T-helper 17 cell (primary cell): Measurements from ENCODE around the gene IL17A. TPM values are rescaled to one million over a fixed set of nuclear protein-coding genes. Genes with fewer than 3 reads are reported as not detected.

Source experiments
- ATAC-seq: fragments of 150-1000 bp; cut with Tn5 transposase; 2 replicates; pipeline ENCODE4 v1.10.0; 2021; ENCODE audit warnings: mild to moderate bottlenecking, moderate library complexity
- DNase-seq, 3 donors: peaks; one replicate each; pipeline versions ENCODE4 v3.0.0 to v3.0.0-alpha.2; 2020 to 2021
- H3K9me3 ChIP-seq: one replicate; pipeline ENCODE4 v1.7.0; 2013; ENCODE audit warnings: low read length, mild to moderate bottlenecking; ENCODE audit not compliant: control insufficient read depth, poor library complexity, severe bottlenecking
- H3K27ac Mint-ChIP-seq: one replicate; pipeline ENCODE4 v1.8.0; 2022; ENCODE audit warnings: mild to moderate bottlenecking, moderate library complexity, mixed read lengths
- H3K27me3 Mint-ChIP-seq: one replicate; pipeline ENCODE4 v1.8.0; 2022; ENCODE audit warnings: mixed read lengths
- H3K36me3 Mint-ChIP-seq: one replicate; pipeline ENCODE4 v1.8.0; 2022; ENCODE audit warnings: low read depth, mixed read lengths
- H3K4me1 Mint-ChIP-seq: one replicate; pipeline ENCODE4 v1.8.0; 2022; ENCODE audit warnings: mild to moderate bottlenecking, mixed read lengths
- H3K4me3 Mint-ChIP-seq: one replicate; pipeline ENCODE4 v1.8.0; 2022; ENCODE audit warnings: mild to moderate bottlenecking, moderate library complexity, mixed read lengths
- total RNA-seq, 4 donors: library from RNA in 2 of 4; stranded (reverse) in 2 of 4; gene quantifications; one replicate each; pipeline ENCODE4 v1.2.3 and lab custom pipeline; 2022 to 2026

IL17A gene
- total RNA-seq, 2 donors from 2014 or later, result 0.50 to 0.68 TPM

DNA sequence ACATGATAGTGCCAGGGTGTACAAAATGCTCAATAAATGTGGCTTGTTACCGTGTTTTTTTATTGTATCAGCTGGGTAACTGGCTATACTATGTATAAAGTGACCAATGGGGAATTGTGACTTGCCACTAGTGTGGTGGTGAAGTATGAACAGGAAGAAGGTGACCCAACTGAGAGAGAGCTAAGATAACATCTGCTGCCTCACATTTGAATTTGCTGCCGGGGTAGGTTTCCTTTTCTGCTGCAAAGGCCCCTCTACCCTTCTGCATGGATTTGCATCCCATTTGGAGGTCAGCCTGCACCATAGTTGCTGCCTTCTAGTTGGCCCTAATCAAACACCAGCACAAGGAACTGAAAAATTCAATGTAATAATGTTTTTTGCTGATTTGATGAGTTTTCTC lies 24.1 kb downstream of the IL17A start:
- Mint-ChIP-seq H3K4me1 (peaks cover 13% of the 10 kb centered on the region), H3K27me3 (peaks cover 20% of the 10 kb centered on the region), H3K4me3 (no peak overlapping the region), H3K36me3 (no peaks in the 10 kb centered on the region), H3K27ac (no peak overlapping the region)
- ATAC-seq, result no peak
- no peaks in the 10 kb centered on the region for H3K9me3 ChIP-seq
- no peak for DNase-seq

DNA sequence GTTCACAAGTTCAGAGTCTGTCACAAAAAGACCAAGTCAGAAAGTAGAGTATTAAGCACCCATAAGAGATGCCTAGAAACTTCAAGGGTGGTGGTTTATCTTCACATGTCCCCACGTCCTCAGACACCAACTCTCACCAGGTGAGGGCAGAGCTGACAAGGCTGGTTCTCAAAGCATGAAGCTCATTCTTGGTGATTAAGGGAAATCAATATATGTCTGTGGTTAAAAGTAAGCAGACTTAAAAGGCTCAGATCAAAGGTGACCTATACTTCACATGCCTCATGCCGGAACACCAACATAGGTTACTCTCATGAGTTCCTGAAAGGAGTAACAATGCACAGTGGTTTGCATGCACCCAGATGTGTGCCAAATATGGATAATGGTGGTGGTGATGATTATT lies 27.0 kb downstream of the IL17A start:
- Mint-ChIP-seq H3K27ac (no peak overlapping the region), H3K27me3 (peaks cover 14% of the 10 kb centered on the region), H3K4me3 (no peak overlapping the region), H3K36me3 (no peaks in the 10 kb centered on the region), H3K4me1 (peaks cover 13% of the 10 kb centered on the region)
- no peaks in the 10 kb centered on the region for H3K9me3 ChIP-seq
- ATAC-seq (peak; percentile 89), DNase-seq (peak in 1 of 3 donors; percentile 8)

DNA sequence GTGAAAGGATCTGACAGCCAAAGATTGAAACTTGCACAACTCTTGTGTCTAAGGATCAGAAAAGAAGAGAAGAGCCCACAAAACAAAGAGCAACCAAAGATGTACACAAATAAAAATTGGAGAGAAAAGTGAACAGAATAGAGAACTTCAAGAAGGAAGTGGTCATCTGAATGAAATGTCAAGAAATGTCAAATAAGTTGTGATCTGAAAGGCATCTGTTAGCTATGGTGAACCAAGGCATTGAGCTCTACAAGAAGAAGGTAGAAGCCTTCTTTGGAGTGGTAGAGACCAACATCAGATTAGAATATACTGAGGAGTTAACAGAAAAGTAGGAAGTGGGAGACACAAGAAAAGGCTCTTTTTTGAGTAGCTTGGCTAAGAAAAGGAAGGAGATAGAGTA lies 29.6 kb downstream of the IL17A start:
- no peak for DNase-seq

DNA sequence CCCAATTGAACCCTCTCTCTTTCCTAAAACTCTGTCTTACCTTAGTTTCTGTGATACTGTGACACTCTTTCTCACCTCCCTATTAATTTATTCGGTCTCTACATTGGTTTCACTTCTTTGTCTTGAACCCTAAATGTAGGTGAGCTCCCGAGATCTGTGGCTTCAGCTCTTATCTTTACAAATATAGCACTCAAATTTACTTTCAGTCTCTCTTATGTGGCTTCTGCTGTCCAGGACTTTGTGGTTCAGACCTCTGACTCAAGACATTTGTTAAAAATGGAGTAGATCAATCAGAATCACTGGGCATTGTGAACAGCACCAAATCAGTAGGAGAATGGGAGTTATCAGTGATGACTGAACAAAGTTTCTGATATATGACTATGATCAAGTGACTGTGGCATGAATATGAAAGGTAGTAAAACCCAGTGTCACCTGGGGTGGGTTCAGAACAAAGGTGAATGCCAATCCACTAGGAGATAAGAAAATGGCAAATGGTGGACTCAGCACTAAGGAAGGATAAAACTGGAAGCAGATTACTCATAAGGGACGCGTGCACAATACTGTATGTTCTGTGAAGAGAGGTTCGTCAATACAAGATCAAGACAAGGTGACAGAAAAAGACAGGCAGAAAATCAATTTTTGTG lies 30.9 kb downstream of the IL17A start:
- Mint-ChIP-seq H3K36me3 (no peaks in the 10 kb centered on the region), H3K27me3 (peaks cover 3% of the 10 kb centered on the region), H3K4me1 (peaks cover 19% of the 10 kb centered on the region), H3K27ac (no peak overlapping the region), H3K4me3 (no peak overlapping the region)
- ATAC-seq, result no peak
- no peaks in the 10 kb centered on the region for H3K9me3 ChIP-seq
- no peak for DNase-seq

More for the DNA sequence above, 29.6 kb downstream of the IL17A start:
- Mint-ChIP-seq H3K27ac (no peak overlapping the region), H3K36me3 (no peaks in the 10 kb centered on the region), H3K4me3 (no peak overlapping the region), H3K27me3 (peaks cover 7% of the 10 kb centered on the region), H3K4me1 (peaks cover 11% of the 10 kb centered on the region)
- H3K9me3 ChIP-seq, result no peaks in the 10 kb centered on the region
- no peak for ATAC-seq

DNA sequence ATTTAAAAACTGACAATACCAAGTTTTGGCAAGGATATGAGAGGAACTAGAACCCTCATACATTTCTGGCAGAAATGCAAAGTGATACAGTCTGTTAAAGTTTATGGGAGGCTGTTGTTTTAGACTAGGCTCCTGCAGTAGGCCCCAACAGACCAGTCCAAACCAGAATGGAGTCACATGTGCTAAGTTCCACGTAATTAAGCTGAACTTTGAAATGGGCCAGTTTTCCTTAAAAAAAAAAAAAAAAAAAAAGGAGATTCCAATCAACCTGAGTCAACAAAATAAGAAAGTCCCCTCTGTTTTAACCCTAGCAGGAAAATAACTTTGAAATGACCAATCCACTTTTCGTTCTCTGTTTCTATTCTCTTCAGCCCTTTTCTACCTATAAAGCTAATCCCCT lies 31.6 kb downstream of the IL17A start:
- DNase-seq, result no peak

DNA sequence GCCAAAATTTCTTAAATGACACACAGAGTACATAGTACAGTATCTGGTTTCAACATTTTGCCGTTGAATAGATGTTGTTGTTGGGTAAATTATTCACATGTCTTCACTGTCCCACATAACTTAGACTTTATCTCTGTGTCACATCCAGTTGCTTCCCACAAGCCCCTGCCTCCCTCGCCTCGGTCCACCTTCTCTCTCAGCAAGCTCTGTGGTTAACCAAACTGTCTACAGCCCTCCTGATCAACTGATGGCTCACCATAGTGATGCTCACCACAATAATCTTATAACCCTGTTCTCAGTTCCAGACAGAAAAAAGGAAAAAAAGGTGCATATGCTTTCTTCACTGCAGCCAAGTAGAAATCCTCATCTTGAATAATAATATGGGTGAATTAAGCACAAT lies 35.1 kb downstream of the IL17A start:
- Mint-ChIP-seq H3K4me3 (peak overlapping the region; percentile 8), H3K27me3 (peaks cover 5% of the 10 kb centered on the region)

More for the DNA sequence above, 31.6 kb downstream of the IL17A start:
- no peaks in the 10 kb centered on the region for H3K36me3 Mint-ChIP-seq
- no peaks in the 10 kb centered on the region for H3K27me3 Mint-ChIP-seq
- no peak for ATAC-seq
- no peak overlapping the region for H3K27ac Mint-ChIP-seq
- H3K9me3 ChIP-seq, result no peaks in the 10 kb centered on the region
- no peak overlapping the region for H3K4me3 Mint-ChIP-seq
- H3K4me1 Mint-ChIP-seq, result peaks cover 13% of the 10 kb centered on the region

DNA sequence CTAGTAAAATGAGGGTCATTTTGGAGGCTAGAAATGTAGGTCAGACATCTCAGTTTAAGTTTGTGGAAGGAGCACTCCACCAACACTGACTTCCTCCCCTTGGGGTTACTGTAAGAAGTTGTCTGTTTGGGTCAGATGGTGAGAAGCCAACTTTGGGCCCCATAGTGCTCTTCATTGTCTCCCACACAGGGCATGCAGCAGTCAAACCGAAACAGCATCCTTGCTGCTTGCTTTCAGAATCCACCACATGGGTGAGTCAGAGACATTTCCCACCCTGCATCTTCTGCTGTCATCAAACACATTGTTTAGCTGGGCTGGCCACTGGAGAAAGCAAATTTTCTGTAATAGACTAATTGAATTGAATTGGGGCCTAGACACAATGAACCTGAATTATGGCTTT lies 41.3 kb downstream of the IL17A start:
- Mint-ChIP-seq H3K27me3 (peaks cover 13% of the 10 kb centered on the region), H3K27ac (no peak overlapping the region), H3K4me3 (no peak overlapping the region), H3K4me1 (peaks cover 9% of the 10 kb centered on the region), H3K36me3 (no peaks in the 10 kb centered on the region)
- H3K9me3 ChIP-seq, result no peaks in the 10 kb centered on the region
- ATAC-seq (peak; percentile 55), DNase-seq (no peak)

More for the DNA sequence above, 35.1 kb downstream of the IL17A start:
- H3K36me3 Mint-ChIP-seq, result no peaks in the 10 kb centered on the region
- ATAC-seq (peak; percentile 85), DNase-seq (no peak)
- peaks cover 10% of the 10 kb centered on the region for H3K4me1 Mint-ChIP-seq
- H3K27ac Mint-ChIP-seq, result peak overlapping the region; percentile 41
- H3K9me3 ChIP-seq, result no peaks in the 10 kb centered on the region

DNA sequence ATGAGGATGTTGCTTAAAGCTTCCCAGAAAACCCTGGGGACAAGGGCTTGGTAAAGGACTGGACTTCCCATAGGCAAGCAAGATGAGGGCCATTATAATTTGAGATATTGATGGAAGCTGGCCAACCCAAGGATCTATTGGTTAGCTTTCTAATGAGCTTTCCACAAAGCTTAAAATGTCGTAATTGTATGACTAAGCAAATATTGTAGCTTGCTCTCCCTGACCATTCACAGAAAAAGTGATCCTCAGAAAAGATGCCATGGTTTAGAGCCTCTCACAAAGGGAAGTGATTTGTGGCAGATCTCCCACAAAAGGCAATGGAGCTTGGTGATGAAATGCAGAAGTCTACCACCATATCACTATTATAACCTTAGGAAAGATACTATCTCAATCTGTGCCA lies 44.5 kb downstream of the IL17A start:
- H3K9me3 ChIP-seq, result no peaks in the 10 kb centered on the region
- Mint-ChIP-seq H3K4me1 (peaks cover 14% of the 10 kb centered on the region), H3K27ac (no peak overlapping the region), H3K4me3 (no peak overlapping the region), H3K36me3 (peaks cover 3% of the 10 kb centered on the region), H3K27me3 (peaks cover 20% of the 10 kb centered on the region)
- ATAC-seq (no peak), DNase-seq (no peak)

DNA sequence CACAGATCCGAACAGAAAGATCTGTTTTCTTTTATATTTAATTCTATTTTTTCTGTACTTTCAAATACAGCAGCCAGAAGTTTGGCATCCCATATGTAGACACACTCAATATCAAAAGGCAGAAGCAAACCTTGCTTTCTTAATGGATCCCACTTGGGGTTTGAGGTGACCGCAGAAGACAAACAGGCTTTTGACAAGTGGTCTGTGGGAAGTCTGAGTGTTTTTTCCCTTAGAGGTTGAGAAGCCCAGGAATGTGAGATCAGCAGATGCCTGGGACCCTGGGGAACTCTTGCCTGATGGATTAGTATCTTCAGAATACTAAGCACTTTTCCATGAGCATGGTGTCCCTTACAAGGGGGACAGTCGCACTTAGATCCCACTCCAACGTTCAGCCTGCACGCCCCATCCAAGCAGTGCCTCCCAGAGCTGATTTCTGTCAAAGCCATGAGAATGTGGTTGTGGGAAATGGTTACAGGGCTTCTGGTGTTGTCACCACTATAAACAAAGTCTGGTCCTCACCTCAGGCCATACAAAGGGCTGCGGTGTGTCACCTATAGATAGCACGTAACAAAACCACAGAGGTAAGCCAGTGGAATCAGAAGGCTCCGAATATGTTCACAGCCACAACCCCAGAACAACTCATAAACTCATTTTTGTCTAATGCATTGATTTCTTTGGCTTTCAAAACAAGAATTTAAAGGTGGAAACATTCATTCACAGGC lies 45.4 kb downstream of the IL17A start:
- peak; percentile 57 for ATAC-seq

DNA sequence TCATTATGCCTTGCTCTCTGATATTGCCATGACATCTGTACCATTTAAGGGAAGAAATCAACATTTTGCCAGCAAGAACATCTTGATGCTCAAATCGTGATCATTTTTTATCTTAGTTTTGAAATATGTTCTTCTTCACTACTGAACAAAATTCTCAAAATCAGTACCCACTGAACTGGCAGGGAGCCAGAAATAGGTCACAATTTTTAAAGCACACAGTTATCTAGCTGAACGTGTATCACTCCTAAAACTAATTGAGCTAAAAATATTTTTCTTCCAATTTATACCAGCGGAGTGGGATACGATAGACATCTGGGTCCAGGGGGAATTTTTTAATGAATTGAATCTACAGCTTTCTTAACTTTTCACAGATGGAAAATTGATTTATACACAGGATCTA lies 46.8 kb downstream of the IL17A start:
- H3K9me3 ChIP-seq, result no peaks in the 10 kb centered on the region
- H3K27me3 Mint-ChIP-seq, result peaks cover 37% of the 10 kb centered on the region

More for the DNA sequence above, 45.4 kb downstream of the IL17A start:
- H3K9me3 ChIP-seq, result no peaks in the 10 kb centered on the region
- no peak overlapping the region for H3K4me3 Mint-ChIP-seq
- H3K27ac Mint-ChIP-seq, result no peak overlapping the region
- peaks cover 26% of the 10 kb centered on the region for H3K27me3 Mint-ChIP-seq
- H3K36me3 Mint-ChIP-seq, result peaks cover 3% of the 10 kb centered on the region
- DNase-seq, result no peak
- H3K4me1 Mint-ChIP-seq, result peaks cover 14% of the 10 kb centered on the region

DNA sequence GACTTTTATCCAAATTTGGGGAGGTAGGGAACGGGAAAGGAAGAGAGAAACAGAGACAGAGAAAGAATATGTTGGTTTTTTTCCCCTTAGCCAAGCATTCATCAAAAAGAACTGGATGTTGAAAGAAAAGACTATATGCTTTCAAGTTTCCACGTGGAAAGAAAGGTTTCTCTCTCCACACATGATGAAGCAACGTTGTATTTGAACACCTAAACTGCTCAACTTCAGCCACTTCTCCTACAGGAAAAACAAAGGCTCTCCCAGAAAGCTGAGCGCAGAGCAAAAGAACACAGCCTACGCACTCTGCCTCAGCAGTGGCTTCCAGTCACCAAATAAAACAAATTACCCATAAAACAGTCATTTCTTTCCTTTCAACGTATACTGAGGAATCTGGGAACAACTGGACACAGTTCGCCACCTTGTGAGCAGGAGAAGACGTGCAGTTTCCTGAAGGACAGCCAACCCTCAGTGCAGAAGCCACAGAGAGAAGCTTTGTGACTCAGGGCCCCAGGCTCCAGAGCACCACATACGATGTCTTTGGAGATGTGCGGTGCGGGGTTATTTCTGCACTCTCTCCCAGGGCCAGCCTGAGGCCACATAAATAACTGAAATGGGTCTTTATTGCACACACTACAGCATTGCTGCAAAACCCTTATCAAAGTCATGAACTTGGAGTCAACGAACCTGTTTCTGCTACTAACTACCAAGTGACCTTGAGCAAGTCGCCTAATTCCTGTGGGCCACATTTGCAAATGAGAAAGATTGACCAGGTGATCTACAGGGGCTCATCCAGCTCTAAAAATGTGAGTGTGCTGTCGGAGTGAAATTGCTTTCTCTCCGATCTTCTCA lies 48.0 kb downstream of the IL17A start:
- H3K36me3 Mint-ChIP-seq, result peaks cover 6% of the 10 kb centered on the region
- no peaks in the 10 kb centered on the region for H3K9me3 ChIP-seq
- ATAC-seq, result no peak
- DNase-seq, result no peak
- H3K4me3 Mint-ChIP-seq, result no peak overlapping the region
- no peak overlapping the region for H3K27ac Mint-ChIP-seq
- peaks cover 39% of the 10 kb centered on the region for H3K27me3 Mint-ChIP-seq
- H3K4me1 Mint-ChIP-seq, result peaks cover 7% of the 10 kb centered on the region

More for the DNA sequence above, 46.8 kb downstream of the IL17A start:
- Mint-ChIP-seq H3K27ac (no peak overlapping the region), H3K36me3 (peaks cover 3% of the 10 kb centered on the region), H3K4me1 (peaks cover 10% of the 10 kb centered on the region), H3K4me3 (no peak overlapping the region)
- DNase-seq, result no peak
- ATAC-seq, result no peak
